GM12878 (cell line): ENCODE measurements around the gene MMP20. TPM values are rescaled to one million over a fixed set of nuclear protein-coding genes. Genes with fewer than 3 reads are reported as not detected.

Experiments used
- ATAC-seq: fragments of 200-7000 bp; cut with Tn5 transposase; 3 replicates; pipeline ENCODE4 v1.9.1; 2020; ENCODE audit warnings: mild to moderate bottlenecking, moderate library complexity
- BruUV-seq: library from RNA; stranded (reverse); fragments of 400-500 nt; replicated peaks from 2 replicates; lab custom pipeline; 2021; lab: Mats Ljungman, UMichigan
- CTCF ChIA-PET: fragments of 300-600 bp; sonication (Branson Sonifier 250); formaldehyde crosslinking; extraction: SDS; loops from one replicate; lab custom pipeline; 2021; ENCODE audit warnings: inconsistent platforms; lab: Yijun Ruan, JAX
- POLR2A ChIA-PET: fragments of 350-600 bp; formaldehyde crosslinking; extraction: SDS; loops from one replicate; lab custom pipeline; 2021; ENCODE audit warnings: inconsistent platforms; lab: Charles Lee
- RAD21 ChIA-PET: fragments of 300-600 bp; sonication (Branson Sonifier 250); formaldehyde crosslinking; loops from one replicate; lab custom pipeline; 2023; ENCODE audit warnings: antibody characterized with exemption; ENCODE audit not compliant: unreplicated experiment; lab: Charles Lee
- SMC1A ChIA-PET: fragments of 300-600 bp; sonication (Branson Sonifier 250); formaldehyde crosslinking; loops from one replicate; lab custom pipeline; 2023; ENCODE audit not compliant: unreplicated experiment, uncharacterized antibody; lab: Charles Lee
- DNase-seq: peaks from one replicate; pipeline ENCODE4 v3.0.0-alpha.2; 2011; ENCODE audit warnings: low read depth, low spot score
- FAIRE-seq: peaks from 3 replicates; lab custom pipeline; 2011; peaks lifted over from hg19 to GRCh38; lab: Jason Lieb, UNC
- H2AFZ ChIP-seq: 2 replicates; pipeline ENCODE4 v1.6.0; 2011; ENCODE audit warnings: low read depth, low read length, control low read depth; ENCODE audit not compliant: control insufficient read depth
- H3K27ac ChIP-seq: 2 replicates; pipeline ENCODE4 v1.5.1; 2011; ENCODE audit warnings: control low read depth; ENCODE audit not compliant: control insufficient read depth, insufficient read depth
- H3K27me3 ChIP-seq, 2 experiments: replicated peaks in 1 of 2; 2 replicates each; pipeline versions ENCODE4 v1.6.0 to v1.6.1; 2011; ENCODE audit warnings: low read length in 1 of 2; ENCODE audit not compliant: control insufficient read depth in 2 of 2, insufficient read depth in 2 of 2
- H3K36me3 ChIP-seq, 2 experiments: 2 replicates each; pipeline ENCODE4 v1.5.1; 2011; ENCODE audit warnings: low read length in 1 of 2; ENCODE audit not compliant: control insufficient read depth in 2 of 2, insufficient read depth in 2 of 2
- H3K4me1 ChIP-seq: 2 replicates; pipeline ENCODE4 v1.6.1; 2011; ENCODE audit warnings: mild to moderate bottlenecking, low read length, moderate library complexity, mixed read lengths; ENCODE audit not compliant: control insufficient read depth, insufficient read depth
- H3K4me2 ChIP-seq: 2 replicates; pipeline ENCODE4 v1.6.0; 2011; ENCODE audit warnings: control low read depth; ENCODE audit not compliant: control insufficient read depth, insufficient read depth
- H3K4me3 ChIP-seq: fragments of 200-600 bp; sonication (generic); 2 replicates; pipeline ENCODE4 v1.5.1; 2016
- H3K79me2 ChIP-seq: 2 replicates; pipeline ENCODE4 v1.6.0; 2011; ENCODE audit warnings: low read length; ENCODE audit not compliant: control insufficient read depth, insufficient read depth
- H3K9ac ChIP-seq: 2 replicates; pipeline ENCODE4 v1.8.0; 2011; ENCODE audit warnings: low read length, control low read depth, mixed read lengths; ENCODE audit not compliant: control insufficient read depth, insufficient read depth
- H3K9me3 ChIP-seq: replicated peaks from 3 replicates; pipeline ENCODE4 v1.5.1; 2011; ENCODE audit warnings: mild to moderate bottlenecking, low read length; ENCODE audit not compliant: control insufficient read depth, insufficient read depth
- H4K20me1 ChIP-seq: 2 replicates; pipeline ENCODE4 v1.6.0; 2011; ENCODE audit not compliant: control insufficient read depth, insufficient read depth
- ASH2L ChIP-seq: fragments of 300-600, 200-600 bp; sonication (generic); IDR thresholded peaks from 2 replicates; pipeline ENCODE4 v1.6.1; 2017; ENCODE audit warnings: low read depth, mild to moderate bottlenecking, borderline replicate concordance
- GATAD2B ChIP-seq: fragments of 450-650 bp; conservative IDR thresholded peaks from 2 replicates; pipeline ENCODE4 v1.6.1; 2017; ENCODE audit warnings: low read depth, mild to moderate bottlenecking, moderate library complexity
- PAX8 ChIP-seq: fragments of 450-650 bp; IDR thresholded peaks from 2 replicates; pipeline ENCODE4 v1.6.1; 2017; ENCODE audit warnings: mild to moderate bottlenecking, moderate library complexity
- PML ChIP-seq: IDR thresholded peaks from 2 replicates; pipeline ENCODE4 v1.6.1; 2012; ENCODE audit warnings: low read length, inconsistent platforms
- RBBP5 ChIP-seq: fragments of 200-600 bp; sonication (generic); conservative IDR thresholded peaks from 2 replicates; pipeline ENCODE4 v1.6.1; 2016
- SIX5 ChIP-seq: IDR thresholded peaks from 2 replicates; pipeline ENCODE4 v1.6.1; 2011; ENCODE audit warnings: mild to moderate bottlenecking, low read depth, low read length, moderate library complexity; ENCODE audit not compliant: severe bottlenecking
- ZBED1 ChIP-seq: IDR thresholded peaks from 2 replicates; pipeline ENCODE4 v1.6.1; 2016; ENCODE audit warnings: borderline replicate concordance
- ZNF384 ChIP-seq: IDR thresholded peaks from 2 replicates; pipeline ENCODE4 v1.6.1; 2012; ENCODE audit warnings: low read depth, mild to moderate bottlenecking, low read length, improper control_type of control experiment, borderline replicate concordance
- WGBS: methylation state at CpG from one replicate; pipeline ENCODE4 v1.1.6; 2016; ENCODE audit warnings: low lambda C conversion rate; ENCODE audit not compliant: insufficient replicate concordance, insufficient coverage; ENCODE audit errors: missing lambda C conversion rate; 5-methylcytosine and 5-hydroxymethylcytosine counted together
- in situ Hi-C: fragments of 300-500 bp; cut with MboI; formaldehyde crosslinking; loops from 9 replicates; pipeline ENCODE4 v1.14.3; 2018; ENCODE audit warnings: mixed read lengths
- intact Hi-C: fragments of 100-400 bp; cut with micrococcal nuclease; formaldehyde crosslinking; loops from one replicate; pipeline ENCODE4 v1.14.2; 2022; ENCODE audit not compliant: unreplicated experiment
- polyA plus RNA-seq, 11 experiments: library from polyadenylated mRNA; depleted of rRNA in 4 of 11; unstranded in 6 of 11; stranded (reverse) in 5 of 11; fragments of >200 nt; fragmentation: Nextera tagmentation in 4 of 11; fragmentation: Illumina TruSeq in 1 of 11; extraction: Ambion mirVana in 4 of 11; extraction: Trizol in 1 of 11; gene quantifications; 1 replicate in 1 of 11; 2 replicates in 10 of 11; pipeline versions ENCODE4 v1.2.1 to v1.2.3, GENCODE V29; 2011 to 2016; ENCODE audit warnings: inconsistent platforms in 2 of 11, missing spikeins in 2 of 11, low read depth in 1 of 11
- total RNA-seq, 4 experiments: library from RNA; depleted of rRNA in 3 of 4; stranded (reverse); fragments of >200 nt in 3 of 4; fragmentation: Illumina TruSeq in 1 of 4; extraction: Trizol in 1 of 4; gene quantifications; 2 replicates each; pipeline versions ENCODE4 v1.2.1 to v1.2.3, GENCODE V29; 2013 to 2021
- TF ChIP-seq, protein P1 (sequence below): fragments of 450-650 bp; IDR thresholded peaks from 2 replicates; pipeline ENCODE4 v1.6.1; 2017; ENCODE audit warnings: mild to moderate bottlenecking, moderate library complexity
- TF ChIP-seq, protein P2 (sequence below): fragments of 450-650 bp; IDR thresholded peaks from 2 replicates; pipeline ENCODE4 v1.6.1; 2018; ENCODE audit warnings: mild to moderate bottlenecking, low read depth, moderate library complexity; ENCODE audit not compliant: partially characterized antibody

The MMP20 gene
- total and polyA plus RNA-seq, 10 of the 15 experiments (the other 5 are each of a cell fraction or from before 2014, with no cell fraction given): 0.10 to 0.57 (median 0.19) TPM; not detected in 2

DNA sequence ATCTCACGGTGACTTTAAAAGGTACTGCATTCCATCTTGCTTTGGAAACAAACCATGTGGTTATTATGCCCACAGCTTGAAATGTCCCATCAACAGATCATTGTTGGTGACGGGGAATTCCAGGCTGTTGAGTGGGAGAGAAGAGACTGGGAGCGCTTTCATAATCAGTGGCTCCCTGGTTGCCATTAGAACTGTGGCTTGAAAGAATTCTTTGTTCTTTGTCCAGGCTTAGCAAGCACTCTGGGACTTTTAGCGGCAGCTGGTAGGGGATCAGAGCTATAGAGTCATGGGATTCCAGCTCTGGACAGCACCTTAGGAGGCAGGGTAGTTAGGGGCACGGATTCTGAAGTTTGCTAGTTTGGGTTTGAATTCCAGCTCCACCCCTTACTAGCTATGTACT is 22.0 kb downstream of the MMP20 start:
- H3K27me3 ChIP-seq: no peaks in the 10 kb centered on the region
- no peaks in the 10 kb centered on the region for H3K36me3 ChIP-seq
- no peaks in the 10 kb centered on the region for H3K79me2 ChIP-seq
- no TSS peak for BruUV-seq
- DNase-seq (no peak), ATAC-seq (no peak), FAIRE-seq (no peak)
- 70% methylated on average over 5 of the region's 5 CpGs for WGBS
- in situ Hi-C loops (no loop called here), intact Hi-C loops (no loop called here)
- H3K4me3 ChIP-seq: no peak overlapping the region
- ChIA-PET POLR2A (interaction anchor here (0.6 to 4.2 kb wide), 11 partner anchors 9 to 261 kb away, joined by 3 to 19 read pairs (median 6); no protein-coding TSS in a partner anchor), CTCF (interaction anchor here (0.8 to 3.0 kb wide), 17 partner anchors 9 to 261 kb away, joined by 3 to 25 read pairs (median 4); no protein-coding TSS in a partner anchor), RAD21 (interaction anchor here (1.0 to 9.6 kb wide), 15 partner anchors 9 to 314 kb away, joined by 3 to 94 read pairs (median 5); no protein-coding TSS in a partner anchor), SMC1A (interaction anchor here (0.5 to 19.4 kb wide), 15 partner anchors 9 to 116 kb away, joined by 3 to 399 read pairs (median 6); partner anchors contain the start of gene MMP7)
- no peaks in the 10 kb centered on the region; the same call in 2 of the 3 replicates for H3K9me3 ChIP-seq
- TF ChIP-seq RBBP5: no peak
- no peak for TF ChIP-seq ZBED1
- no peak for TF ChIP-seq GATAD2B
- no peak for TF ChIP-seq PAX8
- TF ChIP-seq PML: no peak
- TF ChIP-seq ZNF384: no peak
- TF ChIP-seq SIX5: no peak
- TF ChIP-seq, protein P1, sequence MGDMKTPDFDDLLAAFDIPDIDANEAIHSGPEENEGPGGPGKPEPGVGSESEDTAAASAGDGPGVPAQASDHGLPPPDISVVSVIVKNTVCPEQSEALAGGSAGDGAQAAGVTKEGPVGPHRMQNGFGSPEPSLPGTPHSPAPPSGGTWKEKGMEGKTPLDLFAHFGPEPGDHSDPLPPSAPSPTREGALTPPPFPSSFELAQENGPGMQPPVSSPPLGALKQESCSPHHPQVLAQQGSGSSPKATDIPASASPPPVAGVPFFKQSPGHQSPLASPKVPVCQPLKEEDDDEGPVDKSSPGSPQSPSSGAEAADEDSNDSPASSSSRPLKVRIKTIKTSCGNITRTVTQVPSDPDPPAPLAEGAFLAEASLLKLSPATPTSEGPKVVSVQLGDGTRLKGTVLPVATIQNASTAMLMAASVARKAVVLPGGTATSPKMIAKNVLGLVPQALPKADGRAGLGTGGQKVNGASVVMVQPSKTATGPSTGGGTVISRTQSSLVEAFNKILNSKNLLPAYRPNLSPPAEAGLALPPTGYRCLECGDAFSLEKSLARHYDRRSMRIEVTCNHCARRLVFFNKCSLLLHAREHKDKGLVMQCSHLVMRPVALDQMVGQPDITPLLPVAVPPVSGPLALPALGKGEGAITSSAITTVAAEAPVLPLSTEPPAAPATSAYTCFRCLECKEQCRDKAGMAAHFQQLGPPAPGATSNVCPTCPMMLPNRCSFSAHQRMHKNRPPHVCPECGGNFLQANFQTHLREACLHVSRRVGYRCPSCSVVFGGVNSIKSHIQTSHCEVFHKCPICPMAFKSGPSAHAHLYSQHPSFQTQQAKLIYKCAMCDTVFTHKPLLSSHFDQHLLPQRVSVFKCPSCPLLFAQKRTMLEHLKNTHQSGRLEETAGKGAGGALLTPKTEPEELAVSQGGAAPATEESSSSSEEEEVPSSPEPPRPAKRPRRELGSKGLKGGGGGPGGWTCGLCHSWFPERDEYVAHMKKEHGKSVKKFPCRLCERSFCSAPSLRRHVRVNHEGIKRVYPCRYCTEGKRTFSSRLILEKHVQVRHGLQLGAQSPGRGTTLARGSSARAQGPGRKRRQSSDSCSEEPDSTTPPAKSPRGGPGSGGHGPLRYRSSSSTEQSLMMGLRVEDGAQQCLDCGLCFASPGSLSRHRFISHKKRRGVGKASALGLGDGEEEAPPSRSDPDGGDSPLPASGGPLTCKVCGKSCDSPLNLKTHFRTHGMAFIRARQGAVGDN: no peak
- TF ChIP-seq, protein P2, sequence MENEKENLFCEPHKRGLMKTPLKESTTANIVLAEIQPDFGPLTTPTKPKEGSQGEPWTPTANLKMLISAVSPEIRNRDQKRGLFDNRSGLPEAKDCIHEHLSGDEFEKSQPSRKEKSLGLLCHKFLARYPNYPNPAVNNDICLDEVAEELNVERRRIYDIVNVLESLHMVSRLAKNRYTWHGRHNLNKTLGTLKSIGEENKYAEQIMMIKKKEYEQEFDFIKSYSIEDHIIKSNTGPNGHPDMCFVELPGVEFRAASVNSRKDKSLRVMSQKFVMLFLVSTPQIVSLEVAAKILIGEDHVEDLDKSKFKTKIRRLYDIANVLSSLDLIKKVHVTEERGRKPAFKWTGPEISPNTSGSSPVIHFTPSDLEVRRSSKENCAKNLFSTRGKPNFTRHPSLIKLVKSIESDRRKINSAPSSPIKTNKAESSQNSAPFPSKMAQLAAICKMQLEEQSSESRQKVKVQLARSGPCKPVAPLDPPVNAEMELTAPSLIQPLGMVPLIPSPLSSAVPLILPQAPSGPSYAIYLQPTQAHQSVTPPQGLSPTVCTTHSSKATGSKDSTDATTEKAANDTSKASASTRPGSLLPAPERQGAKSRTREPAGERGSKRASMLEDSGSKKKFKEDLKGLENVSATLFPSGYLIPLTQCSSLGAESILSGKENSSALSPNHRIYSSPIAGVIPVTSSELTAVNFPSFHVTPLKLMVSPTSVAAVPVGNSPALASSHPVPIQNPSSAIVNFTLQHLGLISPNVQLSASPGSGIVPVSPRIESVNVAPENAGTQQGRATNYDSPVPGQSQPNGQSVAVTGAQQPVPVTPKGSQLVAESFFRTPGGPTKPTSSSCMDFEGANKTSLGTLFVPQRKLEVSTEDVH: no peak
- TF ChIP-seq ASH2L: no peak
- no peak overlapping the region for H3K9ac ChIP-seq
- no peaks in the 10 kb centered on the region for H4K20me1 ChIP-seq
- H2AFZ ChIP-seq: no peak overlapping the region
- H3K4me2 ChIP-seq: no peak overlapping the region
- no peak overlapping the region for H3K27ac ChIP-seq
- peaks cover 3% of the 10 kb centered on the region; the same call in 1 of the 2 replicates for H3K4me1 ChIP-seq
